ENCODE data around the gene IL6ST. TPM values are rescaled to one million over a fixed set of nuclear protein-coding genes. Genes with fewer than 3 reads are reported as not detected.

Gene IL6ST
- total RNA-seq, 1 donor from 2014 or later: 433 TPM

- DNase-seq (ENCODE audit: low spot score): no peak
Measured at GRCh38 chr5:55897905-55898304, 96.9 kb downstream of the IL6ST start.

- no peak for DNase-seq (ENCODE audit: low spot score)
Measured at GRCh38 chr5:55897206-55897894, 97.4 kb downstream of the IL6ST start.

- DNase-seq (ENCODE audit: low spot score): no peak
Measured at GRCh38 chr5:55896663-55897062, 98.1 kb downstream of the IL6ST start.

- no peak for DNase-seq (ENCODE audit: low spot score)
Measured at GRCh38 chr5:55896238-55896637, 98.5 kb downstream of the IL6ST start.

- DNase-seq (ENCODE audit: low spot score): no peak
Measured at GRCh38 chr5:55895346-55895745, 99.4 kb downstream of the IL6ST start.

DNA sequence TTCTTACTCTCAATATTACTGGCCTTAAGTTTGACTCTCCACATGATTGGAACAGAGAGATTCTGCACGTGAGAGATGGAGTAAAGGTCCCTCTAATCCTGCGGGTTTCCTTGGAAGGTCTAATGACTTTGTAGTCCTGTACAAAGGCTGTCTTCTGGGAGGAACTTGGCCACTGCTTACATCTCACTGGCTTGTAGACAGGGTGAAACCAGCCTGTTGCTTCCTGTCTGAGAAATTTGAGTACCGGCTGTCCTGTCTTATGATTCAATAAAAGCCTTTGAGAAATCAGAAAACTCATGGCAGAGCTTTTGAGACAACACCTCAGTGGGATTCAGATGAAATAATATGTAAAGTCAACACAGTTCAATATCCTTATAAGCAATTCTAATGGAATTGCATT, 100.6 kb downstream of the IL6ST start:
- DNase-seq (ENCODE audit: low spot score): no peak

DNA sequence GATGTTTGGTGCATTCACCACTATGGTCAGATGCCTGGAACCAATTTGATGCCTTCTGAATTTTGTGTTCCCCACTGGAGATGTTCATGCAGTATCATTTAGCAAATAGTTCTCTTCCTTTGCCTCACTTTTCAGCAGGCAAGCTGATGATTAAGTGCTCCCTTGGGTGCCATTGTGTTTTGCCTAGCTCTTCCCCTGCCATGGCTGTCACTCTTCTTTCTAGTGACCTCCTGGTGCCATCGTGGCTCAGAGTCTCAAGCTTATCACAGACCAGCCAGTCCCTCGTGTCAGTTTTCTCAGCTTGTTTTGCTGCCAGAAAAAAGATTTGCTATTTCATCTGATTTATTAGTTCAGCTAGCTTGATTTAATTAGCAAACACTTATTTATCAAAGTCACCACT, 102.3 kb downstream of the IL6ST start:
- DNase-seq (ENCODE audit: low spot score): no peak

DNA sequence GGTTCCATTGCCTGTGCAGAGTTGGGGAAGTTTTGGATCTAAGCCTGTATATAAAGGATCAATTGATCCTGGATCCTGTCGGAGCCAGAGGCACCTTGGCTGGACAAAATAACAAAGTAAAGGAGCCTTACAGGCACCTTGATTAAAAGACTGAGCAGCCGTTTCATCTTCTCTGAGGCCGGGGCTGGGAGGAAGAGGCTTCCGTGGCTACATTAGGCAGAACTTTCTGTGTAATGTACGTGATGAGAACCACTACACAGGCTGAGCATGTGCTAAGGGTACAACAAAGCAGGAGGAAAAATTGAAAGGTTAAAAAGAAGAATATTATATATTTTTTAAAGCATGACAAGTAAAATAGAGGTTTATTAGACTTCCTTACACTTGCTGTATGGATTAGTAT, 106.6 kb downstream of the IL6ST start:
- DNase-seq (ENCODE audit: low spot score): no peak

GRCh38 chr5:55885359-55885758, 109.4 kb downstream of the IL6ST start:
- DNase-seq (ENCODE audit: low spot score): no peak

Other genes starting within 250 kb of the IL6ST start
- not detected for gene IL31RA, start 143.6 kb downstream of the IL6ST start, total RNA-seq
- not detected for gene ANKRD55, start 238.4 kb upstream of the IL6ST start, total RNA-seq

Data from mesenteric fat pad (tissue), 1 donor.